ENCODE measurements around the gene MATCAP1. TPM values are rescaled to one million over a fixed set of nuclear protein-coding genes. Genes with fewer than 3 reads are reported as not detected.

Gene MATCAP1
- total RNA-seq, 2 experiments from 2014 or later = 9.7 to 10.6 TPM

DNA sequence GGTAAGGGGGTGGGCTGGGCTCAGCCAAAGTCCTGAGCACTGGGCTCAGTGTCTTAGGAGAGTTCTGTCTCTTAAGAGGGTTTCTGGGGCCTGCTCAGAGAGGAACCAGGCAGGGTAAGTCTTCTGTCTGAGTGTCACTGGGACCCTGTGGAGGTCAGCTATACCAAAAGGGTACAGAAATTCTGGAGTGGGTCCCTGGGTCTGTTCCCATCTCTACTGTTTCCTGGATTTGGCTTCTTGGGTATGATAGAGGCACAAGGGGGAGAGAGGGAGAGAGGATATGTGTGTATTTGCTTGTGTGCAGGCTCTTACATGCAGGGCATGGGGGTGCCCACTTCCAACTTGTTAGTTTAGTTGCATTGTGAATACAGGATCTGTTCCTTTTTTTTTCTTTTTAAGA is 9.8 kb upstream of the MATCAP1 start:
- TF ChIP-seq, protein P1, sequence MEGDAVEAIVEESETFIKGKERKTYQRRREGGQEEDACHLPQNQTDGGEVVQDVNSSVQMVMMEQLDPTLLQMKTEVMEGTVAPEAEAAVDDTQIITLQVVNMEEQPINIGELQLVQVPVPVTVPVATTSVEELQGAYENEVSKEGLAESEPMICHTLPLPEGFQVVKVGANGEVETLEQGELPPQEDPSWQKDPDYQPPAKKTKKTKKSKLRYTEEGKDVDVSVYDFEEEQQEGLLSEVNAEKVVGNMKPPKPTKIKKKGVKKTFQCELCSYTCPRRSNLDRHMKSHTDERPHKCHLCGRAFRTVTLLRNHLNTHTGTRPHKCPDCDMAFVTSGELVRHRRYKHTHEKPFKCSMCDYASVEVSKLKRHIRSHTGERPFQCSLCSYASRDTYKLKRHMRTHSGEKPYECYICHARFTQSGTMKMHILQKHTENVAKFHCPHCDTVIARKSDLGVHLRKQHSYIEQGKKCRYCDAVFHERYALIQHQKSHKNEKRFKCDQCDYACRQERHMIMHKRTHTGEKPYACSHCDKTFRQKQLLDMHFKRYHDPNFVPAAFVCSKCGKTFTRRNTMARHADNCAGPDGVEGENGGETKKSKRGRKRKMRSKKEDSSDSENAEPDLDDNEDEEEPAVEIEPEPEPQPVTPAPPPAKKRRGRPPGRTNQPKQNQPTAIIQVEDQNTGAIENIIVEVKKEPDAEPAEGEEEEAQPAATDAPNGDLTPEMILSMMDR (IDR thresholded peaks at IDR 0.05) = no peak
- POLR2A ChIA-PET = interaction anchor here (1.4 kb wide), 1 partner anchor 10 kb away, joined by 6 read pairs; the partner anchor contains the start of gene MATCAP1
- H3K9me3 ChIP-seq (ENCODE audit: control insufficient read depth in 1 of 2, insufficient read depth in 1 of 2, low read length in 2 of 2) = no peaks in the 10 kb centered on the region
- H3K4me3 ChIP-seq (ENCODE audit: low read length) = peak overlapping the region; percentile 95
- H3K27me3 Mint-ChIP-seq = no peaks in the 10 kb centered on the region
- peak overlapping the region; percentile 92 for H3K4me3 Mint-ChIP-seq
- DNase-seq = no peak
- ATAC-seq (ENCODE audit: poor library complexity) = no peak
- peaks cover 51% of the 10 kb centered on the region for H3K4me1 ChIP-seq (ENCODE audit: insufficient read depth, low read length)
- H3K9me3 Mint-ChIP-seq = no peaks in the 10 kb centered on the region
- H3K4me1 Mint-ChIP-seq (ENCODE audit: low read depth) = peaks cover 49% of the 10 kb centered on the region
- H3K27ac Mint-ChIP-seq = peak overlapping the region; percentile 87
- peaks cover 56% of the 10 kb centered on the region for H3K36me3 ChIP-seq (ENCODE audit: insufficient read depth, low read length)
- peaks cover 60% of the 10 kb centered on the region for H3K36me3 Mint-ChIP-seq (ENCODE audit: low read depth)
- CTCF ChIA-PET = interaction anchor here (1.2 to 1.5 kb wide), 2 partner anchors 8 to 176 kb away, joined by 3 to 4 read pairs; no protein-coding TSS in a partner anchor
- no peaks in the 10 kb centered on the region for H3K27me3 ChIP-seq (ENCODE audit: control insufficient read depth in 1 of 2, insufficient read depth in 2 of 2, low read length in 2 of 2)
- peak overlapping the region in 1 of 2 donors; percentile 3 for H3K27ac ChIP-seq (ENCODE audit: low read depth in 1 of 2, low read length in 2 of 2)
- intact Hi-C loops (cut with DNase I, micrococcal nuclease) = loop anchor here (2.0 to 5.0 kb wide), 2 partner anchors 33 to 261 kb away; partner anchors contain the start of genes CIAO2B (in 1 of the 2) and TMEM208 (in 1 of the 2)

DNA sequence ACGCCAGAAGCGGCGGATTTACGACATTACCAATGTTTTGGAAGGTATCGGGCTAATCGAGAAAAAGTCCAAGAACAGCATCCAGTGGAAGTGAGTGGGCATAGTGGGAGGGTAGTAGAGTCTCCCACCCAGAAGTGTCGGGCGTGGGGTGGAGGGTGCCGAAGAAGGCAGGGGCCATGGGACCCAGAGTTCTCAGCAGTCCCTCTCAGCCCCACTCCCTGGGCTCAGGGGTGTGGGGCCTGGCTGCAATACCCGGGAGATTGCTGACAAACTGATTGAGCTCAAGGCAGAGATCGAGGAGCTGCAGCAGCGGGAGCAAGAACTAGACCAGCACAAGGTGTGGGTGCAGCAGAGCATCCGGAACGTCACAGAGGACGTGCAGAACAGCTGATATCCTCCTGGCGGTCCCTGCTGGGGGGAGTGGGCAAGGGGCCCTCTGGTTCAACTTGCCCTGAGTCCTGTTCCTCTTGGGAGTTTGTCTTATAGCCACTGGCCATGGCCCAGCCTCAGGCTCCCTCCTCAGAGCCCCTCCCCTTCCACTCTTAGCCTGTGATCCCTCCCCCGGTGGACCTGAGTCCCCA is 9.1 kb upstream of the MATCAP1 start:
- H3K9me3 Mint-ChIP-seq = no peaks in the 10 kb centered on the region
- DNase-seq = peak in 2 of 14 experiments; percentile 40 to 44
- peak overlapping the region; percentile 87 for H3K27ac Mint-ChIP-seq
- peak overlapping the region; percentile 69 to 86 for H3K27ac ChIP-seq (ENCODE audit: low read depth in 1 of 2, low read length in 2 of 2)
- H3K4me3 ChIP-seq (ENCODE audit: low read length) = peak overlapping the region; percentile 95
- intact Hi-C loops (cut with DNase I, micrococcal nuclease) = loop anchor here (1.0 to 5.0 kb wide), 3 partner anchors 34 to 261 kb away; partner anchors contain the start of genes TMEM208 (in 2 of the 2) and CIAO2B (in 1 of the 2)
- peaks cover 43% of the 10 kb centered on the region for H3K4me1 Mint-ChIP-seq (ENCODE audit: low read depth)
- H3K36me3 Mint-ChIP-seq (ENCODE audit: low read depth) = peaks cover 54% of the 10 kb centered on the region
- H3K27me3 ChIP-seq (ENCODE audit: control insufficient read depth in 1 of 2, insufficient read depth in 2 of 2, low read length in 2 of 2) = no peaks in the 10 kb centered on the region
- TF ChIP-seq, protein P1 (IDR thresholded peaks at IDR 0.05) = no peak
- H3K4me3 Mint-ChIP-seq = peak overlapping the region; percentile 92
- peaks cover 50% of the 10 kb centered on the region for H3K36me3 ChIP-seq (ENCODE audit: insufficient read depth, low read length)
- H3K27me3 Mint-ChIP-seq = no peaks in the 10 kb centered on the region
- CTCF ChIA-PET = interaction anchor here (0.6 to 1.5 kb wide), 5 partner anchors 8 to 175 kb away, joined by 3 to 4 read pairs (median 3); no protein-coding TSS in a partner anchor
- ATAC-seq (ENCODE audit: poor library complexity) = peak; percentile 40
- H3K9me3 ChIP-seq (ENCODE audit: control insufficient read depth in 1 of 2, insufficient read depth in 1 of 2, low read length in 2 of 2) = no peaks in the 10 kb centered on the region
- POLR2A ChIA-PET = interaction anchor here (1.1 to 1.6 kb wide), 3 partner anchors 9 to 43 kb away, joined by 3 to 9 read pairs (median 6); partner anchors contain the start of genes MATCAP1 and TMEM208
- H3K4me1 ChIP-seq (ENCODE audit: insufficient read depth, low read length) = peaks cover 51% of the 10 kb centered on the region

DNA sequence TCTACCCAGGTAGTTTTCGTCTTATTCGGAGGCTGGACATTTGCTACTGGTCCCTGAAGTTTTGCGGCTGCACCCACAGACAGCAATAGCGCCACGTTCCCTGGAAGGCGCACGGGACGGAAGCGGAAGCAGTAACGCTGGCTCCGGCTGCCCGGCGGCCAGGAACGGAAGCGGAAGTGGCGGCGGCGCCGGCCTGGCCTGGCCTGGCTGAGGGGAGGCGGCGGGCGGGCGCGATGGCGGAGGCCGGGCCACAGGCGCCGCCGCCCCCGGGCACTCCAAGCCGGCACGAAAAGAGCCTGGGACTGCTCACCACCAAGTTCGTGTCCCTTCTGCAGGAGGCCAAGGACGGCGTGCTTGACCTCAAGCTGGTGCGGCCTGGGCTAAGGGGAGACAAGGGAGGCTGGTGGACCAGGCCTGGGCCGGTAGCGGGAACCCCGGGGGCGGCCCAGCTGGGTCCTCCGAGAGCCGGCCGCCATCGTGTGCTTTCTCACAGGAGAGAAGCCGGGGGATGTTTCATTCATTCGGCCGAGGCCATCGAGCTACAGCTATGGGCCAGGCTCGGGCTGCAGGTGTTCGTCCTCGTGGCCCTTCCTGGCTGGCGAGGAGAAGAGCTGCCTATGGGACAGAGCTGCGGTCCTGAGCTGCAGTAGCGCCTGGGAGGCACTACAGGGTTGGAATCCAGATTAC is 8.4 kb upstream of the MATCAP1 start, which contains the start of gene E2F4:
Gene E2F4 (plus strand): TSS at position 161 of the 687 bp plus-strand sequence. CDS start 73 bp downstream, at position 234.
- peak within 1 kb of the TSS; percentile 87 for H3K27ac Mint-ChIP-seq
- peak within 1 kb of the TSS; percentile 92 for H3K4me3 Mint-ChIP-seq
- H3K4me1 Mint-ChIP-seq (ENCODE audit: low read depth) = peaks cover 43% of the 10 kb centered on the region
- H3K27me3 Mint-ChIP-seq = no peaks in the 10 kb centered on the region
- no peaks in the 10 kb centered on the region for H3K9me3 ChIP-seq (ENCODE audit: control insufficient read depth in 1 of 2, insufficient read depth in 1 of 2, low read length in 2 of 2)
- H3K4me3 ChIP-seq (ENCODE audit: low read length) = peak within 1 kb of the TSS; percentile 95
- peaks cover 46% of the 10 kb centered on the region for H3K36me3 Mint-ChIP-seq (ENCODE audit: low read depth)
- ChIA-PET CTCF (interaction anchor here (0.6 to 1.5 kb wide), 4 partner anchors 37 to 174 kb away, joined by 3 to 4 read pairs (median 4); no protein-coding TSS in a partner anchor), POLR2A (interaction anchor here (1.1 to 1.6 kb wide), 3 partner anchors 9 to 44 kb away, joined by 3 to 9 read pairs (median 6); partner anchors contain the start of genes MATCAP1 and TMEM208)
- H3K9me3 Mint-ChIP-seq = no peaks in the 10 kb centered on the region
- H3K27me3 ChIP-seq (ENCODE audit: control insufficient read depth in 1 of 2, insufficient read depth in 2 of 2, low read length in 2 of 2) = no peaks in the 10 kb centered on the region
- intact Hi-C loops (cut with DNase I, micrococcal nuclease) = loop anchor here (1.0 to 5.0 kb wide), 3 partner anchors 35 to 260 kb away; partner anchors contain the start of genes TMEM208 (in 2 of the 2) and CIAO2B (in 1 of the 2)
- peak; percentile 88 for ATAC-seq (ENCODE audit: poor library complexity)
- peak; percentile 72 to 93 (median 82) for DNase-seq
- TF ChIP-seq, protein P1 (IDR thresholded peaks at IDR 0.05) = no peak
- peaks cover 51% of the 10 kb centered on the region for H3K4me1 ChIP-seq (ENCODE audit: insufficient read depth, low read length)
- H3K36me3 ChIP-seq (ENCODE audit: insufficient read depth, low read length) = peaks cover 43% of the 10 kb centered on the region
- H3K27ac ChIP-seq (ENCODE audit: low read depth in 1 of 2, low read length in 2 of 2) = peak within 1 kb of the TSS; percentile 69 to 86

Data from CD4-positive, alpha-beta T cell (primary cell).